DOHH2 (cell line): ENCODE measurements around the gene RPS6KA2.
"Not testable (repeated sequence)": the region's sequence is repeated elsewhere in the genome, so short reads cannot be mapped to it uniquely, and the experiment has no call there.

Source experiments
- H3F3A ChIP-seq: fragments of 200-600 bp; sonication (generic), shearing (Covaris generic); 2 replicates; pipeline ENCODE4 v1.6.0; 2016; ENCODE audit warnings: antibody characterized with exemption, mild to moderate bottlenecking; ENCODE audit not compliant: control insufficient read depth, insufficient read depth
- H3K27ac ChIP-seq: fragments of 200-600 bp; sonication (generic); 2 replicates; pipeline ENCODE4 v1.5.1; 2014; ENCODE audit warnings: low read depth, mild to moderate bottlenecking, low read length, moderate library complexity
- H3K27me3 ChIP-seq: fragments of 200-600 bp; sonication (generic); 2 replicates; pipeline ENCODE4 v1.6.1; 2014; ENCODE audit warnings: mild to moderate bottlenecking, low read length, mixed read lengths; ENCODE audit not compliant: control insufficient read depth
- H3K36me3 ChIP-seq: fragments of 200-600 bp; sonication (generic); 2 replicates; pipeline ENCODE4 v1.6.1; 2014; ENCODE audit warnings: mild to moderate bottlenecking, low read length, moderate library complexity, mixed read lengths; ENCODE audit not compliant: control insufficient read depth
- H3K4me1 ChIP-seq: fragments of 200-600 bp; sonication (generic); 2 replicates; pipeline ENCODE4 v1.6.1; 2014; ENCODE audit warnings: mild to moderate bottlenecking, low read length, mixed read lengths; ENCODE audit not compliant: control insufficient read depth
- H3K4me2 ChIP-seq: fragments of 200-600 bp; sonication (generic); 2 replicates; pipeline ENCODE4 v1.6.0; 2014; ENCODE audit warnings: mild to moderate bottlenecking, low read length, moderate library complexity
- H3K4me3 ChIP-seq: fragments of 200-600 bp; sonication (generic); 2 replicates; pipeline ENCODE4 v1.5.1; 2014; ENCODE audit warnings: mild to moderate bottlenecking, low read length, mixed read lengths
- H3K79me2 ChIP-seq: fragments of 200-600 bp; sonication (generic); 2 replicates; pipeline ENCODE4 v1.6.1; 2014; ENCODE audit warnings: mild to moderate bottlenecking, low read length, mixed read lengths; ENCODE audit not compliant: control insufficient read depth
- H3K9me2 ChIP-seq: fragments of 200-600 bp; sonication (generic); replicated peaks from 2 replicates; pipeline ENCODE4 v1.6.1; 2014; ENCODE audit warnings: mild to moderate bottlenecking, low read length, mixed read lengths; ENCODE audit not compliant: control insufficient read depth
- H3K9me3 ChIP-seq: fragments of 200-600 bp; sonication (generic); 2 replicates; pipeline ENCODE4 v1.6.1; 2014; ENCODE audit warnings: antibody characterized with exemption, low read length, mixed read lengths; ENCODE audit not compliant: control insufficient read depth, insufficient read depth
- H4K20me1 ChIP-seq: fragments of 200-600 bp; sonication (generic); 2 replicates; pipeline ENCODE4 v1.6.0; 2014; ENCODE audit warnings: low read depth, mild to moderate bottlenecking, antibody characterized with exemption, low read length, moderate library complexity; ENCODE audit not compliant: control insufficient read depth, insufficient read depth
- EZH2phosphoT487 ChIP-seq: fragments of 200-600 bp; sonication (generic); IDR thresholded peaks from 2 replicates; pipeline ENCODE4 v1.6.1; 2017; ENCODE audit warnings: borderline replicate concordance, mild to moderate bottlenecking, antibody characterized with exemption, low read length, moderate library complexity, mixed read lengths
- TF ChIP-seq, protein P1 (sequence below): fragments of 200-600 bp; sonication (generic); IDR thresholded peaks from one replicate; pipeline ENCODE4 v1.5.1; 2014; ENCODE audit warnings: antibody characterized with exemption, mild to moderate bottlenecking, low read depth, low read length; ENCODE audit not compliant: poor library complexity, severe bottlenecking

RPS6KA2 gene

DNA sequence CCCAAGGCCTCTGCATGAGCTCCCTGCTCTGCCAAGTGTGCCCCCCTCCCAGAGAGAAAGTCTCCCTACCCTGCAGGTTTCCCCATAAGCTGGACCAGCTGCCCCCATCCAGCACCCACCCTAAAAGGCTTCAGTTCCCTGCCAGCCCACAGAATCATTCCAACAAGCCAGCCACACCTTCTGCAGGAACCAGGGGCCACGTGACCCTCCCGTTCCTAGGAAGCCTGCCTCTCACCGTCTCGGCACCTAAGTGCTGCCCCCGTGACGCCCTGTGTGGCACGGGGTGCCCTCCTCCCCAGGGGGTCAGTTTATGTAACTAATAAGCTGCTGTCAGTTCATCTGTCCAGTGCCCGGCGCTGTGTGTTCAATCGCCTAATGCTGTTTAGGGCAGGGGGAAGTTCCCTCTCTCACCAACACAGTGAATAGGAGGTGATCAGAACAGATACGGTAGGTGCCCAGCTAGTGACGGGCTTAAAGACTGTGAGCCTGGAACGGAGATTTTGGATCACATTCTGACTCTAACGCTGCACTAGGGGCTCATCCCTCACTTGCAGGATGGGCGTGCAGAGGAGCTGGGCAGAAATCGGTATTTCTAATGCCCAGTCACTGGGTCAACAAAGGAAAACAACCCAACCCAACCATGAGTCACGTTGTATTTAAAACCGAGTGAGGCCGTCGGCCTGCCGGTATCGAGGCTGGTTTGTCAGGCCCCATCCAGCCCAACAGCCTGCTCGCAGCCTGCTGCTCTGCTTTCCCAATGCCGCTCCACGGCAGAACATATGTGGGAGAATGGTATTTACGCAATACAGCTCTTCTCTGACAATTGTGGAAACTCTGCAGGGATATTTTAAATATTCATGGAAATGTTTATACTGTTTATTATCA, 96.6 kb downstream of the RPS6KA2 start:
- no peak overlapping the region for H3K4me2 ChIP-seq
- no peaks in the 10 kb centered on the region for H3K9me2 ChIP-seq
- H4K20me1 ChIP-seq: no peaks in the 10 kb centered on the region
- no peaks in the 10 kb centered on the region for H3K9me3 ChIP-seq
- H3K36me3 ChIP-seq: no peaks in the 10 kb centered on the region
- TF ChIP-seq, protein P1, sequence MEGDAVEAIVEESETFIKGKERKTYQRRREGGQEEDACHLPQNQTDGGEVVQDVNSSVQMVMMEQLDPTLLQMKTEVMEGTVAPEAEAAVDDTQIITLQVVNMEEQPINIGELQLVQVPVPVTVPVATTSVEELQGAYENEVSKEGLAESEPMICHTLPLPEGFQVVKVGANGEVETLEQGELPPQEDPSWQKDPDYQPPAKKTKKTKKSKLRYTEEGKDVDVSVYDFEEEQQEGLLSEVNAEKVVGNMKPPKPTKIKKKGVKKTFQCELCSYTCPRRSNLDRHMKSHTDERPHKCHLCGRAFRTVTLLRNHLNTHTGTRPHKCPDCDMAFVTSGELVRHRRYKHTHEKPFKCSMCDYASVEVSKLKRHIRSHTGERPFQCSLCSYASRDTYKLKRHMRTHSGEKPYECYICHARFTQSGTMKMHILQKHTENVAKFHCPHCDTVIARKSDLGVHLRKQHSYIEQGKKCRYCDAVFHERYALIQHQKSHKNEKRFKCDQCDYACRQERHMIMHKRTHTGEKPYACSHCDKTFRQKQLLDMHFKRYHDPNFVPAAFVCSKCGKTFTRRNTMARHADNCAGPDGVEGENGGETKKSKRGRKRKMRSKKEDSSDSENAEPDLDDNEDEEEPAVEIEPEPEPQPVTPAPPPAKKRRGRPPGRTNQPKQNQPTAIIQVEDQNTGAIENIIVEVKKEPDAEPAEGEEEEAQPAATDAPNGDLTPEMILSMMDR: no peak
- TF ChIP-seq EZH2phosphoT487: no peak
- no peaks in the 10 kb centered on the region for H3K27me3 ChIP-seq
- no peaks in the 10 kb centered on the region for H3F3A ChIP-seq
- H3K79me2 ChIP-seq: no peaks in the 10 kb centered on the region
- H3K27ac ChIP-seq: no peak overlapping the region
- H3K4me3 ChIP-seq: no peak overlapping the region
- H3K4me1 ChIP-seq: peaks cover 8% of the 10 kb centered on the region

DNA sequence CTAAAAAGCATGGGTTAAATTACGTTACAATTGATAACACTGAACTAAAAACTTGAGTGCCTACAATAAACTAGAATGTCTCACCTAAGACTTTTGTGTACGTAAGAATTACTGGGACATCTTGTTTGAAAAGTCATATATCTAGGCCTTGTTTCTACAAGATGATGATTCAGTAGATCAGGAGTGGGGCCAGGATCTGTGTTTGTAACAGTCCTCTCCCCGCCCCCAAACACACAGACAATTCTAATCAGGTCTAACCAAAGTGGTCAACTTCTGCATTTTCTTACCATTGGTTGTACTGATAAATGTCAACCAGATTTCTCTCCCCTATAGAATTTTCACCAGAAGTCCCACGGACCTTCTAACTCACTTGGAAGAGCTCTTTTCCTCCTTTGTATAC, 97.5 kb downstream of the RPS6KA2 start:
- Histone ChIP-seq H3K27me3 (no peaks in the 10 kb centered on the region), H4K20me1 (no peaks in the 10 kb centered on the region), H3K4me1 (peaks cover 3% of the 10 kb centered on the region), H3K4me3 (no peak overlapping the region), H3F3A (no peaks in the 10 kb centered on the region), H3K9me2 (no peaks in the 10 kb centered on the region), H3K36me3 (no peaks in the 10 kb centered on the region), H3K27ac (no peak overlapping the region), H3K9me3 (no peaks in the 10 kb centered on the region), H3K79me2 (no peaks in the 10 kb centered on the region), H3K4me2 (no peak overlapping the region)
- TF ChIP-seq EZH2phosphoT487: no peak
- TF ChIP-seq, protein P1: no peak

DNA sequence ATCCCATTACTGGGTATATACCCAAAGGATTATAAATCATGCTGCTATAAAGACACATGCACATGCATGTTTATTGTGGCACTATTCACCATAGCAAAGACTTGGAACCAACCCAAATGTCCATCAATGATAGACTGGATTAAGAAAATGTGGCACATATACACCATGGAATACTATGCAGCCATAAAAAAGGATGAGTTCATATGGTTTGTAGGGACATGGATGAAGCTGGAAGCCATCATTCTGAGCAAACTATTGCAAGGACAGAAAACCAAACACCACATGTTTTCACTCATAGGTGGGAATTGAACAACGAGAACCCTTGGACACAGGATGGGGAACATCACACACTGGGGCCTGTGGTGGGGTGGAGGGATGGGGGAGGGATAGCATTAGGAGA, 98.0 kb downstream of the RPS6KA2 start:
- H3K27ac ChIP-seq, H3F3A ChIP-seq, H3K27me3 ChIP-seq, H3K9me3 ChIP-seq, H4K20me1 ChIP-seq, H3K4me3 ChIP-seq, H3K4me1 ChIP-seq, H3K79me2 ChIP-seq, H3K36me3 ChIP-seq, H3K9me2 ChIP-seq, H3K4me2 ChIP-seq: not testable (repeated sequence)

DNA sequence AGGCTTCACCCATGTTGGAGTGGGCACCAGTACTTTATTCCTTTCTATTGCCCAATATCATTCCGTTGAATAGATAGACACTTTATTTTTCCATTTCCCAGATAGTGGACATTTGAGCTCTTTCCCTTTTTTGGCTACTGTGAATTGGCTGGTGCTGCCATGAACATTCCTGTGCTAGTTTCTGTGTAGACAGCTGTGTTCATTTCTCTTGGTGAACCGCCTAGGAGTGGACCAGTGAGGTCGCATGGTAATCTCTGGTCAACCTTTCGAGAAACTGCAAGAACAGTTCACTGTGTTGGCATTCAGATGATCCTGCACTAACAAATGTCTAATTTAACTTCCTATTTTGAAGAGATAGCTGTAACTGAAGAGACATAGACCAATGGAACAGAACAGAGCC, 99.2 kb downstream of the RPS6KA2 start:
- H3K4me3 ChIP-seq: no peak overlapping the region
- H3K36me3 ChIP-seq: no peaks in the 10 kb centered on the region
- no peaks in the 10 kb centered on the region for H4K20me1 ChIP-seq
- TF ChIP-seq EZH2phosphoT487: no peak
- TF ChIP-seq, protein P1: no peak
- H3K4me2 ChIP-seq: no peak overlapping the region
- no peaks in the 10 kb centered on the region for H3K27me3 ChIP-seq
- no peaks in the 10 kb centered on the region for H3K9me2 ChIP-seq
- H3K4me1 ChIP-seq: no peaks in the 10 kb centered on the region
- H3K79me2 ChIP-seq: no peaks in the 10 kb centered on the region
- no peaks in the 10 kb centered on the region for H3F3A ChIP-seq
- no peak overlapping the region for H3K27ac ChIP-seq
- H3K9me3 ChIP-seq: no peaks in the 10 kb centered on the region
